HepG2 (cell line): ENCODE results near the gene FNIP2. TPM values are rescaled to one million over a fixed set of nuclear protein-coding genes. Genes with fewer than 3 reads are reported as not detected.

Experiments used
- ETV5 ChIP-seq: IDR thresholded peaks from 2 replicates; pipeline ENCODE4 v1.6.1; 2018; ENCODE audit warnings: missing biosample characterization, missing genetic modification reagents, inconsistent platforms, borderline replicate concordance
- FOXA3 ChIP-seq: IDR thresholded peaks from 2 replicates; pipeline ENCODE4 v1.6.1; 2016; ENCODE audit warnings: missing genetic modification reagents, missing compliant biosample characterization
- GATA4 ChIP-seq: sonication (generic); IDR thresholded peaks from 2 replicates; pipeline ENCODE4 v1.6.1; 2016; ENCODE audit warnings: antibody characterized with exemption, low read depth, borderline replicate concordance
- KLF6 ChIP-seq: IDR thresholded peaks from 2 replicates; pipeline ENCODE4 v1.8.0; 2016; ENCODE audit warnings: missing biosample characterization, missing genetic modification reagents
- NFIC ChIP-seq: IDR thresholded peaks from 2 replicates; pipeline ENCODE4 v1.6.1; 2012; ENCODE audit warnings: mild to moderate bottlenecking, low read length, inconsistent platforms
- POGZ ChIP-seq: sonication (generic); formaldehyde crosslinking; IDR thresholded peaks from 2 replicates; pipeline ENCODE4 v1.4.0; 2020; ENCODE audit warnings: mild to moderate bottlenecking, missing genetic modification reagents
- SATB2 ChIP-seq: sonication (generic); formaldehyde crosslinking; IDR thresholded peaks from 2 replicates; pipeline ENCODE4 v1.5.0; 2020; ENCODE audit warnings: missing genetic modification reagents
- SOX6 ChIP-seq, 2 experiments: fragments of 450-650 bp in 1 of 2; sonication (generic) in 1 of 2; formaldehyde crosslinking in 1 of 2; IDR thresholded peaks; 2 replicates each; pipeline versions ENCODE4 v1.4.0 to v1.6.1; 2017 to 2020; ENCODE audit warnings: antibody characterized with exemption in 1 of 2, mild to moderate bottlenecking in 1 of 2, missing genetic modification reagents in 1 of 2
- TBX2 ChIP-seq: sonication (generic); formaldehyde crosslinking; IDR thresholded peaks from 2 replicates; pipeline ENCODE4 v1.5.0; 2020; ENCODE audit warnings: missing genetic modification reagents, mild to moderate bottlenecking, borderline replicate concordance
- THAP11 ChIP-seq: IDR thresholded peaks from 2 replicates; pipeline ENCODE4 v1.6.1; 2016; ENCODE audit warnings: missing biosample characterization, missing genetic modification reagents
- ZFP36L1 ChIP-seq: sonication (generic); formaldehyde crosslinking; IDR thresholded peaks from 2 replicates; pipeline ENCODE4 v1.8.0; 2022; ENCODE audit warnings: mild to moderate bottlenecking, missing genetic modification reagents, moderate library complexity
- ZNF331 ChIP-seq: sonication (generic); formaldehyde crosslinking; IDR thresholded peaks from 2 replicates; pipeline ENCODE4 v1.4.0; 2020; ENCODE audit warnings: missing genetic modification reagents
- ZNF607 ChIP-seq: sonication (generic); formaldehyde crosslinking; IDR thresholded peaks from 2 replicates; pipeline ENCODE4 v1.5.1; 2020; ENCODE audit warnings: missing genetic modification reagents, mild to moderate bottlenecking, borderline replicate concordance
- ZSCAN9 ChIP-seq: IDR thresholded peaks from 2 replicates; pipeline ENCODE4 v1.6.1; 2016; ENCODE audit warnings: borderline replicate concordance
- polyA plus RNA-seq, 8 experiments: library from polyadenylated mRNA; depleted of rRNA in 3 of 8; stranded (reverse) in 7 of 8; unstranded in 1 of 8; fragments of >200 nt; fragmentation: Illumina TruSeq in 4 of 8; extraction: Trizol in 4 of 8; gene quantifications; 2 replicates each; pipeline versions ENCODE4 v1.2.1 to v1.2.3, GENCODE V29; 2011 to 2016; ENCODE audit warnings: low read depth in 4 of 8, missing spikeins in 1 of 8, mixed read lengths in 1 of 8; ENCODE audit not compliant: insufficient read depth in 1 of 8
- total RNA-seq, 5 experiments: library from RNA; depleted of rRNA; stranded (reverse); fragments of >200 nt; fragmentation: Illumina TruSeq; extraction: Trizol; gene quantifications; 2 replicates each; pipeline ENCODE4 v1.2.3, GENCODE V29; 2016; ENCODE audit warnings: low read depth in 1 of 5
- TF ChIP-seq, protein P1 (sequence below): sonication (generic); formaldehyde crosslinking; IDR thresholded peaks from 2 replicates; pipeline ENCODE4 v1.5.0; 2020; ENCODE audit warnings: missing genetic modification reagents
- TF ChIP-seq, protein P2 (sequence below): sonication (generic); formaldehyde crosslinking; IDR thresholded peaks from 2 replicates; pipeline ENCODE4 v1.5.0; 2020; ENCODE audit warnings: missing genetic modification reagents
- TF ChIP-seq, protein P3 (sequence below): IDR thresholded peaks from 2 replicates; pipeline ENCODE4 v1.6.1; 2016; ENCODE audit warnings: low read depth, control low read depth
- TF ChIP-seq, protein P4 (sequence below): sonication (generic); formaldehyde crosslinking; IDR thresholded peaks from 2 replicates; pipeline ENCODE4 v1.4.0; 2020; ENCODE audit warnings: missing genetic modification reagents
- TF ChIP-seq, protein P5 (sequence below): sonication (generic); formaldehyde crosslinking; IDR thresholded peaks from 2 replicates; pipeline ENCODE4 v1.4.0; 2020; ENCODE audit warnings: missing genetic modification reagents, borderline replicate concordance
- TF ChIP-seq, protein P6 (sequence below): sonication (generic); formaldehyde crosslinking; IDR thresholded peaks from 2 replicates; pipeline ENCODE4 v1.5.1; 2020; ENCODE audit warnings: mild to moderate bottlenecking, moderate library complexity, missing genetic modification reagents

Gene FNIP2
- total and polyA plus RNA-seq, 2 of the 13 experiments (the other 11 are each of a cell fraction or from before 2014, with no cell fraction given) = 15.5 to 21.0 TPM

DNA sequence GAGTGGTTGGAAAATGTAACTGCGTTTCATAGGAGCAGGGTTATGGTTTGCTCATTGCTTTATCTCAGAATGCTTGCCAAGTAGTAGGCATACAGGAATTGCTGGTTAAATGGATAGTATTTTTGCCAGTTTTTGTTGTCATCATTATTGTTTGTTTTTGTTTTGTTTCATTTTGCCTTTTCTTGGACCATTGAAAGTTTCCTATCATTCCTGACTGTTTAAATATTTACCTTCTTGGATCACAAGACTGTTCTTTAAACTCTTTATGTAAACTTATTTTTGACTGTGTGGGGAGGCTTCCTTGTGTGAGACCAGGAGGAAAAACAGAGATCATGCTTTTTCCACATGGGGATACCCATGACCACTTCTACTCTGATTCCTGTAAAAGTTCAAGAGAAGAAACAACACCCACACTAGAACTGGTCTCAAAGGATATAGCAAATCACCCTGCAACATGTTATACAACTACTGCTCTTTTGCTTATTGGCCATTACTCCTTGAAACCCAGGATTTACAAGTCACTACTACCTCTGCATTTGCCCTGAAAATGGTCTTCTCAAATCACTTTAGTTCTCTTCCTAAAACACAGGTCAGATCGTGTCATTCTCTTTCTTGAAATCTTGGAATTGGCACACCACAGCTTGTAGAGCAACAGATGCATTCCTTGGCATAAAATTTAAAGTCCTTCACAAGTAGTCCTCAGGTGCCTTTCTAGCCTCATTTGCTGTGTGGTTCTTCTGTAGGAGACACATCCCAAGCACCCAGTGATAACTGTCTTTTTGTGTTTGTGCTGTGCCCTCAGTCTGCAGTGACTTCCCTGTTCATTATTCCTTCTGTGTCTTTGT is 51.3 kb downstream of the FNIP2 start (continued):
- TF ChIP-seq, protein P1, sequence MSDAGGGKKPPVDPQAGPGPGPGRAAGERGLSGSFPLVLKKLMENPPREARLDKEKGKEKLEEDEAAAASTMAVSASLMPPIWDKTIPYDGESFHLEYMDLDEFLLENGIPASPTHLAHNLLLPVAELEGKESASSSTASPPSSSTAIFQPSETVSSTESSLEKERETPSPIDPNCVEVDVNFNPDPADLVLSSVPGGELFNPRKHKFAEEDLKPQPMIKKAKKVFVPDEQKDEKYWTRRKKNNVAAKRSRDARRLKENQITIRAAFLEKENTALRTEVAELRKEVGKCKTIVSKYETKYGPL (CRISPR knock-in tag) = peak; percentile 81; the same call in 1 of the 2 replicates
- TF ChIP-seq NFIC = peak; percentile 88; the same call in 1 of the 2 replicates
- peak; percentile 55; the same call in 1 of the 2 replicates for TF ChIP-seq GATA4
- TF ChIP-seq KLF6 (CRISPR knock-in tag) = 0 out of 2 replicates have a peak, but pooled peaks have one; percentile 24
- TF ChIP-seq SOX6 (IDR thresholded peaks at IDR 0.05) = no peak
- TF ChIP-seq SOX6 (CRISPR knock-in tag; IDR thresholded peaks at IDR 0.05) = peak; percentile 87
- TF ChIP-seq ZNF331 (CRISPR knock-in tag) = peak; percentile 25; the same call in 1 of the 2 replicates
- TF ChIP-seq TBX2 = peak; percentile 39; the same call in 1 of the 2 replicates
- TF ChIP-seq, protein P2, sequence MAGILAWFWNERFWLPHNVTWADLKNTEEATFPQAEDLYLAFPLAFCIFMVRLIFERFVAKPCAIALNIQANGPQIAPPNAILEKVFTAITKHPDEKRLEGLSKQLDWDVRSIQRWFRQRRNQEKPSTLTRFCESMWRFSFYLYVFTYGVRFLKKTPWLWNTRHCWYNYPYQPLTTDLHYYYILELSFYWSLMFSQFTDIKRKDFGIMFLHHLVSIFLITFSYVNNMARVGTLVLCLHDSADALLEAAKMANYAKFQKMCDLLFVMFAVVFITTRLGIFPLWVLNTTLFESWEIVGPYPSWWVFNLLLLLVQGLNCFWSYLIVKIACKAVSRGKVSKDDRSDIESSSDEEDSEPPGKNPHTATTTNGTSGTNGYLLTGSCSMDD (CRISPR knock-in tag) = no peak
- TF ChIP-seq, protein P3, sequence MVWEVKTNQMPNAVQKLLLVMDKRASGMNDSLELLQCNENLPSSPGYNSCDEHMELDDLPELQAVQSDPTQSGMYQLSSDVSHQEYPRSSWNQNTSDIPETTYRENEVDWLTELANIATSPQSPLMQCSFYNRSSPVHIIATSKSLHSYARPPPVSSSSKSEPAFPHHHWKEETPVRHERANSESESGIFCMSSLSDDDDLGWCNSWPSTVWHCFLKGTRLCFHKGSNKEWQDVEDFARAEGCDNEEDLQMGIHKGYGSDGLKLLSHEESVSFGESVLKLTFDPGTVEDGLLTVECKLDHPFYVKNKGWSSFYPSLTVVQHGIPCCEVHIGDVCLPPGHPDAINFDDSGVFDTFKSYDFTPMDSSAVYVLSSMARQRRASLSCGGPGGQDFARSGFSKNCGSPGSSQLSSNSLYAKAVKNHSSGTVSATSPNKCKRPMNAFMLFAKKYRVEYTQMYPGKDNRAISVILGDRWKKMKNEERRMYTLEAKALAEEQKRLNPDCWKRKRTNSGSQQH (CRISPR knock-in tag) = no peak
- TF ChIP-seq, protein P4, sequence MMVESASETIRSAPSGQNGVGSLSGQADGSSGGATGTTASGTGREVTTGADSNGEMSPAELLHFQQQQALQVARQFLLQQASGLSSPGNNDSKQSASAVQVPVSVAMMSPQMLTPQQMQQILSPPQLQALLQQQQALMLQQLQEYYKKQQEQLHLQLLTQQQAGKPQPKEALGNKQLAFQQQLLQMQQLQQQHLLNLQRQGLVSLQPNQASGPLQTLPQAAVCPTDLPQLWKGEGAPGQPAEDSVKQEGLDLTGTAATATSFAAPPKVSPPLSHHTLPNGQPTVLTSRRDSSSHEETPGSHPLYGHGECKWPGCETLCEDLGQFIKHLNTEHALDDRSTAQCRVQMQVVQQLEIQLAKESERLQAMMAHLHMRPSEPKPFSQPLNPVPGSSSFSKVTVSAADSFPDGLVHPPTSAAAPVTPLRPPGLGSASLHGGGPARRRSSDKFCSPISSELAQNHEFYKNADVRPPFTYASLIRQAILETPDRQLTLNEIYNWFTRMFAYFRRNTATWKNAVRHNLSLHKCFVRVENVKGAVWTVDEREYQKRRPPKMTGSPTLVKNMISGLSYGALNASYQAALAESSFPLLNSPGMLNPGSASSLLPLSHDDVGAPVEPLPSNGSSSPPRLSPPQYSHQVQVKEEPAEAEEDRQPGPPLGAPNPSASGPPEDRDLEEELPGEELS (CRISPR knock-in tag) = peak; percentile 83
- TF ChIP-seq, protein P5, sequence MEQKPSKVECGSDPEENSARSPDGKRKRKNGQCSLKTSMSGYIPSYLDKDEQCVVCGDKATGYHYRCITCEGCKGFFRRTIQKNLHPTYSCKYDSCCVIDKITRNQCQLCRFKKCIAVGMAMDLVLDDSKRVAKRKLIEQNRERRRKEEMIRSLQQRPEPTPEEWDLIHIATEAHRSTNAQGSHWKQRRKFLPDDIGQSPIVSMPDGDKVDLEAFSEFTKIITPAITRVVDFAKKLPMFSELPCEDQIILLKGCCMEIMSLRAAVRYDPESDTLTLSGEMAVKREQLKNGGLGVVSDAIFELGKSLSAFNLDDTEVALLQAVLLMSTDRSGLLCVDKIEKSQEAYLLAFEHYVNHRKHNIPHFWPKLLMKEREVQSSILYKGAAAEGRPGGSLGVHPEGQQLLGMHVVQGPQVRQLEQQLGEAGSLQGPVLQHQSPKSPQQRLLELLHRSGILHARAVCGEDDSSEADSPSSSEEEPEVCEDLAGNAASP (CRISPR knock-in tag) = no peak; the same call in 1 of the 2 replicates
- TF ChIP-seq FOXA3 (CRISPR knock-in tag) = peak; percentile 84
- TF ChIP-seq POGZ = peak; percentile 15; the same call in 1 of the 2 replicates
- TF ChIP-seq ZNF607 (CRISPR knock-in tag) = peak; percentile 19; the same call in 1 of the 2 replicates
- TF ChIP-seq ETV5 = peak; percentile 17; the same call in 1 of the 2 replicates
- peak; percentile 45; the same call in 1 of the 2 replicates for TF ChIP-seq THAP11
- peak; percentile 55; the same call in 1 of the 2 replicates for TF ChIP-seq ZFP36L1 (CRISPR knock-in tag)
- TF ChIP-seq ZSCAN9 (CRISPR knock-in tag) = no peak; the same call in 1 of the 2 replicates
- TF ChIP-seq, protein P6, sequence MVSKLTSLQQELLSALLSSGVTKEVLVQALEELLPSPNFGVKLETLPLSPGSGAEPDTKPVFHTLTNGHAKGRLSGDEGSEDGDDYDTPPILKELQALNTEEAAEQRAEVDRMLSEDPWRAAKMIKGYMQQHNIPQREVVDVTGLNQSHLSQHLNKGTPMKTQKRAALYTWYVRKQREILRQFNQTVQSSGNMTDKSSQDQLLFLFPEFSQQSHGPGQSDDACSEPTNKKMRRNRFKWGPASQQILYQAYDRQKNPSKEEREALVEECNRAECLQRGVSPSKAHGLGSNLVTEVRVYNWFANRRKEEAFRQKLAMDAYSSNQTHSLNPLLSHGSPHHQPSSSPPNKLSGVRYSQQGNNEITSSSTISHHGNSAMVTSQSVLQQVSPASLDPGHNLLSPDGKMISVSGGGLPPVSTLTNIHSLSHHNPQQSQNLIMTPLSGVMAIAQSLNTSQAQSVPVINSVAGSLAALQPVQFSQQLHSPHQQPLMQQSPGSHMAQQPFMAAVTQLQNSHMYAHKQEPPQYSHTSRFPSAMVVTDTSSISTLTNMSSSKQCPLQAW (CRISPR knock-in tag) = peak; percentile 60; the same call in 1 of the 2 replicates
- no peak for TF ChIP-seq SATB2 (CRISPR knock-in tag)
